ENCODE results near the gene ADAMTSL2.

Gene ADAMTSL2

GRCh38 chr9:133606708-133607025 is 72.2 kb downstream of the ADAMTSL2 start:
- DNase-seq (ENCODE audit: low read depth, low spot score), result no peak

DNA sequence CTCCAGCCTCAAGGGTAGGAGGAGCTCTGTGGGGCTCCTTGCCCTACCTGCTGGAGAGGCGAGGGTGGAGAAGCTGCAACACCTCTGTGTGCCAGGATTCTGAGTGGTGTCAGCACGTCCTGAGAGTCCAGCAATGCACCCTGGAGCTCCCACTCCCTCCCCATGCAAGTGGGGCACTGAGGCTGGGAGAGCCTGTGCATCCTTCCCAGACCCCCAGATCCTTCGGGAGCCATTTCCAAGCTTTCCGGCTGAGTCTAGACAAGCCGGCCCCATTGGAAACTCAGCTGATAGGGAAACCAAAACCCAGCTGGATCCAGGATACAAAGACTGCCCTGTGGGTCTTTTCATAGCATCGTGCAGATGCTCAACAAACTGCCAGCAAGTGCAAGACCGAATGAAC is 72.9 kb downstream of the ADAMTSL2 start:
- DNase-seq (ENCODE audit: low read depth, low spot score), result no peak

GRCh38 chr9:133607976-133608375 is 73.5 kb downstream of the ADAMTSL2 start:
- DNase-seq (ENCODE audit: low read depth, low spot score), result no peak

- DNase-seq (ENCODE audit: low read depth, low spot score), result no peak
These were observed 73.9 kb downstream of the ADAMTSL2 start for GRCh38 chr9:133608382-133608781.

- DNase-seq (ENCODE audit: low read depth, low spot score), result no peak
These were observed 74.4 kb downstream of the ADAMTSL2 start for GRCh38 chr9:133608889-133609288.

DNA sequence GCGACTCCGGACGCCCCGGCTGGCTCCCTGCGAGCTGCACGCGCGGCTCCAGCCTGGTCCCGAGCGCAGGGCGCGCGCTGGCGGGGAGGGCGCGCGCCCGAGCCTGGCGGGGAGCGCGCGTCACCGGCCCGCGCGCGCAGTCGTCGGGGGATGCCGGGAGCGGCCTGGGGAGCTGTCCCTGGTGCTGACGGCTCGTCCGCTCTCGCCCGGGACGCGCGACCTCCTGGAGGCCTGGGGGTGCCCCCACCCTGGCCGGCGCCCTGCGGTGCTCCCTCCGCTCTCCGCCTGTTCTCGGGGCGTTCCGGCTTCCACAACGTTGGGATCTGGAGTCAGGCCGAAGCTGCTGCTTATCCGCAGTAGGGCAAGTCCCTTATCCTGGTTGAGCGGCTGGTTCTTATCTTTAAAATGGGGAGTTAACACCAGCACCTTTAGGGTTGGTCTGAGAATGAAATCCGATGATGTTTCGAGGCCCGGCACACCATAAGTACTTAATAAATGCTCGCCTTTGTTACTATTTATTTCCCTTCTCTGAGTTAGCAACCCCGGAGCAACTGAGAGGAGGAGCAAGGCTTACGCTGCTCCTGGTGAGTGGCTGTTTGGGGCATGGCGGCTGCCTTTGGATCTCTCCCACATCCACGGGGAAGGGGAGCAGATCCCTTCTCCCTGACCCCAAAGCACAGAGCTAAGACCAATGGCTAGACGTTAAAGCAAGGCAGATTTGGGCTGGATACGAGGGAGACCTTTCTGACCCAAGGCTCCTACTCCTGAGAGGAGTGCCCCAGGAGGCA is 75.0 kb downstream of the ADAMTSL2 start, which contains the start of gene FAM163B:
Gene FAM163B, minus strand, starts transcription at position 79 of the 788 bp plus-strand sequence. CDS start 29,166 bp downstream, outside the sequence.
- no peak for DNase-seq (ENCODE audit: low read depth, low spot score)

GRCh38 chr9:133610845-133611244 is 76.3 kb downstream of the ADAMTSL2 start:
- DNase-seq (ENCODE audit: low read depth, low spot score), result no peak

- no peak for DNase-seq (ENCODE audit: low read depth, low spot score)
These were observed 77.5 kb downstream of the ADAMTSL2 start for GRCh38 chr9:133612051-133612450.

- DNase-seq (ENCODE audit: low read depth, low spot score), result no peak
These were observed 78.3 kb downstream of the ADAMTSL2 start for GRCh38 chr9:133612816-133613215.

DNA sequence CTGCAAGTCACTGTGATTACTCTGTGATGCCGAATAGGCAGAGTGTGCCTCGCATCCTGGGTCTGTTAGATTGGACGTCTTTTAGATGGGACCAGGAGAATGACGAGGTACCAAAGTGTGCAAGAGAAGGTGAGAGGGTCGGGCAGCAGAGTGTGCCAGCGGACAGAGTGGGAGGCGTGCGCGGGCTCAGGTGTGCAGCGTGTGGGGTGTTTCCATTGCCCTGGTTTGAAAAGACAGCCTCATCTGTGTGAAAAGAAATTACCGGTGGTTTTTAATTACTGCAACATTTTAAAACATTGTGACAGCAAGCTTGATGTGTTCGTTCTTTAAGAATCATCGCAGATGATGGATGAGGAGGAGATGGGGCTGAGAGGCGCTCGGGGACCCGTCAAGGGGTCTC is 78.9 kb downstream of the ADAMTSL2 start:
- DNase-seq (ENCODE audit: low read depth, low spot score), result no peak

- DNase-seq (ENCODE audit: low read depth, low spot score), result no peak
These were observed 79.6 kb downstream of the ADAMTSL2 start for GRCh38 chr9:133614056-133614455.

- no peak for DNase-seq (ENCODE audit: low read depth, low spot score)
These were observed 80.2 kb downstream of the ADAMTSL2 start for GRCh38 chr9:133614678-133615077.

GRCh38 chr9:133615186-133615585 is 80.7 kb downstream of the ADAMTSL2 start:
- no peak for DNase-seq (ENCODE audit: low read depth, low spot score)

DNA sequence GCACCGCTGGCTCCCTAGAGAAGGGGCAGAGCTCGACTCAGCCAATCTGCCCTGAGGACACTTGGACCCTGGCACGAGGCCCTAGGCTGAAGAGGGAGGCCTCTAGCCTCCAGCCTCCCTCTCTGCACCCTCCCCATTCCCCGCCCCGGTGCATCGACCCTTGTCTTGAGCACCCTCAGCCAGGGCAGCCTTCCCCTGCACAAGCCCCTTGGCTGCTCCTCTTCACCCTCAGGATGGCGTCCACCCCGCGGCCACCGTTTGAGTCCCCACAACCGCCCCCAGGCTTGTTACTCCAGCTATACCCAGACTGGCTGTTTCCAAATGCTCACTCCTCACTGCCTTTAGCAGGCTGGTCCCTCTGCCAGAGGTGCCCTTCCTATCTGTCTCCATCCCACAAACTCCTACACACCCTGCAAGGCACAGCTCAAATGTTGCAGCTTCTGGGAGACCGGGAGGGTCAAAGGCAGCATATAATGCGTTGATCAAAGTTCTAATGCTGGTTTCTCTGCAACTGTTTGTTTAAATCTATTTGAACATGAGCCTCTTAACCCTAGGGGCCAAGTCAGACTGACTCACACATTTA is 81.2 kb downstream of the ADAMTSL2 start:
- DNase-seq (ENCODE audit: low read depth, low spot score), result no peak

DNA sequence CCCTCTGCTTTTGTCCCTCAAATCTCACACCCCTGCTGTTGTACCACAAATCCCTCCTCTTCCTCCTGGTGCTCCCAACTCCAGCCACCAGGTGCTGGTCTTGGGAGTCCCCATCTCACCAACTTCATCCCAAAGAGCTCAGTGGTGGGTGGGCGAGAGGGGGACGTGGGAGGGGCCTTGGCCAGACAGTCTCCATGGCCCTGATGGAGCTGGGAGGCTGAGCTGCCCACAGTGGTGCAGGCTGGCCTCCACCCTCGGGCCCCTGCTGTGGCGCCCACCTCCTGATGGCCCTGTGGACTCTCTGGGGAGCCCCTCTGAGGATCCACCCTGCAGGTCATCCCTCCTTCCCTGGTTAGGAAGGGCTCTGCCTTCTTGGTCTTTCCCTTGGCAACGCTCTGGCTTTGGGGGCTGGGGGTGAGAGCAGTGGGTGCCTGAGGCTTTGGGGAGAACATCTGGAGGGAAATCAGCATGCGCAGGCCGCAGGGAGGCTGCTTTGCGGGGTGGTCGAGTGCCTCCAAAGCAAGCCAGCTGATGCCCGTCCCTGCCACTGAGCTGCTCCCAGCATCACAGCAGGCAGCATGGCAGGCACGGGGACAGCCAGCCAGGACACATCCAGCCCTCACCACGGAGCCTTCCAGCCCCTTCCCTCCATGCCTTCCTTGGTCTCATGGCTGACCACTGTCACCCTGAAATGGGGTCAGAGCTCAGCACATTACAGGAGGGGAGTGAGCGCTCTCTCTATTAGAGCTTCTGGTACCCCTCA is 82.3 kb downstream of the ADAMTSL2 start:
- DNase-seq (ENCODE audit: low read depth, low spot score), result no peak

DNA sequence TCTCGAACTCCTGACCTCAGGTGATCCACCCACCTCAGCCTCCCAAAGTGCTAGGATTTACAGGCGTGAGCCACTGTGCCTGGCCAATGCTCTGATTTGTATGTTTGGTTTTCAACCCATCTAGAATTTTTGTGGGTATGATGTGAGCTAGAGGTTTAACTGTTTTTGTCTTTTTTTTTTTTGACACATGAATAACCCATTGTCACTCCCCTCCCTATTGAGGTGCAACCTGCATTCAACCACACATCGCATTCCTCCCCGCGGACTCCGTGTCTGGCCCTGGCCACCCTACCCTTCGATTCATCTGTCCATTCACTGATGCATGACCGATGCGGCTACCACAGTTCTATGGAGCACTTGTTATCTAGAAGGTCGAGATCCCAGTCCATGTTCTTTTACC is 84.2 kb downstream of the ADAMTSL2 start:
- no peak for DNase-seq (ENCODE audit: low read depth, low spot score)

DNA sequence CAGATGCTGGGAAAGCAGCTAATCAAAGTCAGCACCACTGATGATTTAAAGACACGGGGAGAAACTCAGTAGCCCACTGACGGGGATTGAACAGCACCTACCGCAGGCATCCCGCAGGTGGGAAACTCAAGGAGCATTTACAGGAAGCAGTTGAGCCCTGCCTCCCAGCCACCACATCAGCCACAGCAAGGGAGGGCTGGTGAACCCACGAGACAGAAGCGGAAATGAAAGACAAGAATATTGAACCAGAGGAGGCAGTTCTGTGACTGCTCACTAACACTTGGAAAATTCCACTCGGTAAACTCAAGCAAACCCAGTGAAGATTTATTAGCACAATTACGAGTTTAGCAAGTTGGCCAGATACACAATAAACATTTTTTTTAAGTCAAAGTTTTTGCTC is 85.3 kb downstream of the ADAMTSL2 start:
- no peak for DNase-seq (ENCODE audit: low read depth, low spot score)

DNA sequence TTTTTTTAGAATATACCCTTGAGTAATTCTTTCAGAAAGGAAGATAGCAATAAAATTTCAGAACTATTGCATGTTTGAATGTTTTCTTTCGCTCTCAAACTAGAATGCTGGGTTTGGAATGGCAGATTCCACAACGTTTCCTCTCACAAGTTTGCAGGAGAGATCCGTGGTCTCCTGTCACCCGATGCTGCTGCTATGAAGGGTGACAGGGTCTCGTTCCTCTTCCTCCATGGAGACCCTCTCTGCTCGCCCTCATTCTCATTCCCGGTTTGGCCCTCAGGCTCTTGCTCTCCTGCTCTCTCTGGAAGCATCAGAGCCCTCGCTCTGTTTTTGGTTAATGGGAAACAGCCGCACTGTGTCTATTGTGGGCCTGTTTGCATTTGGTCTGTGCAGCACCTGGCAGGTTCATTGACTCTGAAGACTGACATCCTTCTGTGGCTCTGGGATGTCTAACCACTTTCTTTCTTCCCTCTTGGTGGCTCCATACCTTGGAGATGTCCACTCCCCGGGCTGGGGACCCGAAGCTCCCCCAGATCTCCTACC is 87.3 kb downstream of the ADAMTSL2 start:
- DNase-seq (ENCODE audit: low read depth, low spot score), result no peak

GRCh38 chr9:133622555-133622954 is 88.1 kb downstream of the ADAMTSL2 start:
- no peak for DNase-seq (ENCODE audit: low read depth, low spot score)
